ENCODE measurements around the gene GLI2.

DNA sequence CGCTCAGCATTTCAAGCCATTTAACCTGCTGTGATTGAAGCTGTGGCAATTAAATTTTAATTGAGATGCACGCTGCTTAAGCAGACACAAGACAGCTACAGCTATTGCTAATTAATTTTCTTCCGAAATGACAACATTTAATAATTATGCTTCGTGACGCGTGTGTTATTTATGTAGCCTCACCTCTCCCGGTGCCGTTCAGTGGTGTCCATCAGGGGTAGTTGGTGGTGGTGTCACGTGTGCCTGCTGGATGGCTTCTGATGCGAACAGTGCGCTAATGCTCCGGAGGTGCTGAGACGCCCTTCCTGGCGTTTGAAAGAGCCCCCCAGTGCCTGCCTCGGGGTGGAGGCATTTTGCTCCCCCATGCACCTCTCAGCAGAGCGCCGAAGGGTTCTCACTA is 39.5 kb downstream of the GLI2 start:
- TF ChIP-seq YY1 (IDR thresholded peaks at IDR 0.05; ENCODE audit: low read depth) (no peak), TEAD4 (IDR thresholded peaks at IDR 0.05) (no peak), FOXM1 (IDR thresholded peaks at IDR 0.05; ENCODE audit: borderline replicate concordance, low read depth) (no peak), EP300 (IDR thresholded peaks at IDR 0.05; ENCODE audit: borderline replicate concordance) (no peak), ZBTB7A (IDR thresholded peaks at IDR 0.05; ENCODE audit: low read depth) (no peak), CEBPB (IDR thresholded peaks at IDR 0.05) (no peak), CREB1 (IDR thresholded peaks at IDR 0.05; ENCODE audit: low read depth) (no peak), EGR1 (IDR thresholded peaks at IDR 0.05) (no peak)
- TF ChIP-seq, protein P1, sequence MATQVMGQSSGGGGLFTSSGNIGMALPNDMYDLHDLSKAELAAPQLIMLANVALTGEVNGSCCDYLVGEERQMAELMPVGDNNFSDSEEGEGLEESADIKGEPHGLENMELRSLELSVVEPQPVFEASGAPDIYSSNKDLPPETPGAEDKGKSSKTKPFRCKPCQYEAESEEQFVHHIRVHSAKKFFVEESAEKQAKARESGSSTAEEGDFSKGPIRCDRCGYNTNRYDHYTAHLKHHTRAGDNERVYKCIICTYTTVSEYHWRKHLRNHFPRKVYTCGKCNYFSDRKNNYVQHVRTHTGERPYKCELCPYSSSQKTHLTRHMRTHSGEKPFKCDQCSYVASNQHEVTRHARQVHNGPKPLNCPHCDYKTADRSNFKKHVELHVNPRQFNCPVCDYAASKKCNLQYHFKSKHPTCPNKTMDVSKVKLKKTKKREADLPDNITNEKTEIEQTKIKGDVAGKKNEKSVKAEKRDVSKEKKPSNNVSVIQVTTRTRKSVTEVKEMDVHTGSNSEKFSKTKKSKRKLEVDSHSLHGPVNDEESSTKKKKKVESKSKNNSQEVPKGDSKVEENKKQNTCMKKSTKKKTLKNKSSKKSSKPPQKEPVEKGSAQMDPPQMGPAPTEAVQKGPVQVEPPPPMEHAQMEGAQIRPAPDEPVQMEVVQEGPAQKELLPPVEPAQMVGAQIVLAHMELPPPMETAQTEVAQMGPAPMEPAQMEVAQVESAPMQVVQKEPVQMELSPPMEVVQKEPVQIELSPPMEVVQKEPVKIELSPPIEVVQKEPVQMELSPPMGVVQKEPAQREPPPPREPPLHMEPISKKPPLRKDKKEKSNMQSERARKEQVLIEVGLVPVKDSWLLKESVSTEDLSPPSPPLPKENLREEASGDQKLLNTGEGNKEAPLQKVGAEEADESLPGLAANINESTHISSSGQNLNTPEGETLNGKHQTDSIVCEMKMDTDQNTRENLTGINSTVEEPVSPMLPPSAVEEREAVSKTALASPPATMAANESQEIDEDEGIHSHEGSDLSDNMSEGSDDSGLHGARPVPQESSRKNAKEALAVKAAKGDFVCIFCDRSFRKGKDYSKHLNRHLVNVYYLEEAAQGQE (IDR thresholded peaks at IDR 0.05; ENCODE audit: low read depth), result no peak
- TF ChIP-seq, protein P2, sequence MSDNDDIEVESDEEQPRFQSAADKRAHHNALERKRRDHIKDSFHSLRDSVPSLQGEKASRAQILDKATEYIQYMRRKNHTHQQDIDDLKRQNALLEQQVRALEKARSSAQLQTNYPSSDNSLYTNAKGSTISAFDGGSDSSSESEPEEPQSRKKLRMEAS (IDR thresholded peaks at IDR 0.05), result no peak
- TF ChIP-seq, protein P3, sequence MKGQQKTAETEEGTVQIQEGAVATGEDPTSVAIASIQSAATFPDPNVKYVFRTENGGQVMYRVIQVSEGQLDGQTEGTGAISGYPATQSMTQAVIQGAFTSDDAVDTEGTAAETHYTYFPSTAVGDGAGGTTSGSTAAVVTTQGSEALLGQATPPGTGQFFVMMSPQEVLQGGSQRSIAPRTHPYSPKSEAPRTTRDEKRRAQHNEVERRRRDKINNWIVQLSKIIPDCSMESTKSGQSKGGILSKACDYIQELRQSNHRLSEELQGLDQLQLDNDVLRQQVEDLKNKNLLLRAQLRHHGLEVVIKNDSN (IDR thresholded peaks at IDR 0.05), result no peak
